ENCODE measurements around the gene PCDHGA7. TPM values are rescaled to one million over a fixed set of nuclear protein-coding genes. Genes with fewer than 3 reads are reported as not detected.

Gene PCDHGA7
- total RNA-seq, 1 experiment from 2014 or later: 0.83 TPM

DNA sequence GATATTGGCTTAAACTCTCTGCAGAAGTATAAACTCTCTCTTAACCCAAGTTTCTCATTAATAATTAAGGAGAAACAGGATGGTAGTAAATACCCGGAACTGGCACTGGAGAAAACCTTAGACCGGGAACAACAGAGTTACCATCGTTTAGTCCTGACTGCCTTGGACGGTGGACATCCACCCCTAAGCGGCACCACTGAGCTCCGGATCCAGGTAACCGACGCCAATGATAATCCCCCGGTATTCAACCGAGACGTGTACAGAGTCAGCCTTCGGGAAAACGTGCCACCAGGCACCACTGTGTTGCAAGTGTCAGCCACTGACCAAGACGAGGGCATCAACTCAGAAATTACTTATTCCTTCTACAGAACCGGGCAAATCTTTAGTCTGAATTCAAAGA lies 16.1 kb downstream of the PCDHGA7 start:
- Histone ChIP-seq H4K8ac (replicated peaks; ENCODE audit: insufficient read length, low read depth, low read length) (no peak overlapping the region), H3K79me2 (ENCODE audit: insufficient read depth, low read length) (no peaks in the 10 kb centered on the region), H2BK120ac (ENCODE audit: low read depth, low read length, poor library complexity, severe bottlenecking) (no peak overlapping the region), H3K23me2 (ENCODE audit: insufficient read length, low read depth, low read length, poor library complexity, severe bottlenecking) (no peaks in the 10 kb centered on the region), H4K20me1 (ENCODE audit: control insufficient read depth, insufficient read depth, insufficient read length) (no peaks in the 10 kb centered on the region), H3K23ac (ENCODE audit: insufficient read length, low read depth, low read length) (no peak overlapping the region), H2BK12ac (ENCODE audit: insufficient read length, low read depth, low read length) (no peak overlapping the region), H2BK15ac (ENCODE audit: low read depth, low read length) (no peak overlapping the region), H3K18ac (ENCODE audit: insufficient read length, low read depth, low read length) (no peak overlapping the region), H3K9me3 (ENCODE audit: control insufficient read depth, low read depth, low read length) (peaks cover 37% of the 10 kb centered on the region), H2BK20ac (ENCODE audit: low read depth, low read length, poor library complexity, severe bottlenecking) (no peak overlapping the region), H2AK5ac (ENCODE audit: insufficient read length, low read length) (no peak overlapping the region), H3K27me3 (ENCODE audit: insufficient read depth, low read length) (no peaks in the 10 kb centered on the region), H3K27ac (ENCODE audit: insufficient read length, low read depth, low read length) (no peak overlapping the region), H3K79me1 (ENCODE audit: insufficient read depth, low read depth, low read length, poor library complexity, severe bottlenecking) (no peaks in the 10 kb centered on the region), H4K91ac (ENCODE audit: insufficient read length, low read depth, low read length) (no peak overlapping the region), H3T11ph (ENCODE audit: low read length) (no peak overlapping the region), H3K4me1 (ENCODE audit: insufficient read depth, low read length) (no peaks in the 10 kb centered on the region), H3K4me2 (ENCODE audit: insufficient read depth, insufficient read length, low read length) (no peak overlapping the region), H3K14ac (ENCODE audit: insufficient read depth, low read length) (no peak overlapping the region), H2BK5ac (ENCODE audit: insufficient read length, low read length) (no peak overlapping the region), H3K4ac (ENCODE audit: low read depth, low read length) (no peak overlapping the region), H4K5ac (ENCODE audit: insufficient read length, low read depth, low read length) (no peak overlapping the region), H2AFZ (ENCODE audit: low read length) (no peak overlapping the region), H3K56ac (ENCODE audit: insufficient read length, low read depth, low read length) (no peak overlapping the region), H3K9ac (ENCODE audit: extremely low read depth, insufficient read length, low read length) (no peak overlapping the region)
- Mint-ChIP-seq H3K36me3 (ENCODE audit: insufficient read depth in 1 of 3, low read depth in 3 of 3) (peaks cover 26 to 50% (median 48%) of the 10 kb centered on the region in 3 experiments), H3K27me3 (ENCODE audit: low read depth) (no peaks in the 10 kb centered on the region; the same call in 1 of the 2 replicates), H3K9me3 (peaks cover 52 to 72% of the 10 kb centered on the region in 2 experiments), H3K4me3 (no peak overlapping the region), H3K27ac (no peak overlapping the region), H3K4me1 (no peaks in the 10 kb centered on the region)
- TF ChIP-seq, protein P1, sequence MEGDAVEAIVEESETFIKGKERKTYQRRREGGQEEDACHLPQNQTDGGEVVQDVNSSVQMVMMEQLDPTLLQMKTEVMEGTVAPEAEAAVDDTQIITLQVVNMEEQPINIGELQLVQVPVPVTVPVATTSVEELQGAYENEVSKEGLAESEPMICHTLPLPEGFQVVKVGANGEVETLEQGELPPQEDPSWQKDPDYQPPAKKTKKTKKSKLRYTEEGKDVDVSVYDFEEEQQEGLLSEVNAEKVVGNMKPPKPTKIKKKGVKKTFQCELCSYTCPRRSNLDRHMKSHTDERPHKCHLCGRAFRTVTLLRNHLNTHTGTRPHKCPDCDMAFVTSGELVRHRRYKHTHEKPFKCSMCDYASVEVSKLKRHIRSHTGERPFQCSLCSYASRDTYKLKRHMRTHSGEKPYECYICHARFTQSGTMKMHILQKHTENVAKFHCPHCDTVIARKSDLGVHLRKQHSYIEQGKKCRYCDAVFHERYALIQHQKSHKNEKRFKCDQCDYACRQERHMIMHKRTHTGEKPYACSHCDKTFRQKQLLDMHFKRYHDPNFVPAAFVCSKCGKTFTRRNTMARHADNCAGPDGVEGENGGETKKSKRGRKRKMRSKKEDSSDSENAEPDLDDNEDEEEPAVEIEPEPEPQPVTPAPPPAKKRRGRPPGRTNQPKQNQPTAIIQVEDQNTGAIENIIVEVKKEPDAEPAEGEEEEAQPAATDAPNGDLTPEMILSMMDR (conservative IDR thresholded peaks at IDR 0.05): no peak
- no peak for DNase-seq
- no CpG with 5 or more reads among the region's 15 CpGs for WGBS (ENCODE audit: extremely low coverage, insufficient read length, low lambda C conversion rate)
